SK-N-DZ (cell line): ENCODE results near the gene GJD3.
"Not testable (repeated sequence)": the region's sequence is repeated elsewhere in the genome, so short reads cannot be mapped to it uniquely, and the experiment has no call there.

ENCODE experiments used
- DNase-seq: peaks from one replicate; pipeline ENCODE4 v3.0.0-alpha.2; 2015; ENCODE audit warnings: low spot score

The GJD3 gene

GRCh38 chr17:40369923-40370322 is 5.4 kb upstream of the GJD3 start:
- DNase-seq: no peak

- DNase-seq: not testable (repeated sequence)
Measured at GRCh38 chr17:40367728-40368127, 3.2 kb upstream of the GJD3 start.

- DNase-seq: no peak
Measured at GRCh38 chr17:40366861-40367518, 2.5 kb upstream of the GJD3 start.

- no peak for DNase-seq
Measured at GRCh38 chr17:40366076-40366860, 1.7 kb upstream of the GJD3 start.

- no peak for DNase-seq
Measured at GRCh38 chr17:40364906-40365305, 369 bp upstream of the GJD3 start.

- DNase-seq: no peak
Measured at GRCh38 chr17:40363111-40363827, 1.3 kb downstream of the GJD3 start.

GRCh38 chr17:40362696-40363110 is 1.8 kb downstream of the GJD3 start:
- peak; percentile 76 for DNase-seq

GRCh38 chr17:40361925-40362695 is 2.4 kb downstream of the GJD3 start:
- no peak for DNase-seq

- no peak for DNase-seq
Measured at GRCh38 chr17:40361063-40361924, 3.2 kb downstream of the GJD3 start.

GRCh38 chr17:40360091-40360490 is 4.4 kb downstream of the GJD3 start:
- DNase-seq: no peak

GRCh38 chr17:40358323-40359038 is 6.1 kb downstream of the GJD3 start:
- peak; percentile 84 for DNase-seq

GRCh38 chr17:40356990-40357881 is 7.3 kb downstream of the GJD3 start:
- DNase-seq: no peak

- DNase-seq: no peak
Measured at GRCh38 chr17:40355804-40356758, 8.5 kb downstream of the GJD3 start.

- DNase-seq: peak; percentile 77
Measured at GRCh38 chr17:40355123-40355803, 9.3 kb downstream of the GJD3 start.

GRCh38 chr17:40354221-40355122 is 10.1 kb downstream of the GJD3 start:
- DNase-seq: peak; percentile 64

GRCh38 chr17:40352779-40353394 is 11.7 kb downstream of the GJD3 start:
- no peak for DNase-seq
